Measurements from ENCODE around the gene TAF1B.

- TF ChIP-seq CTCF (IDR thresholded peaks at IDR 0.05), result no peak
- TF ChIP-seq EZH2phosphoT487 (IDR thresholded peaks at IDR 0.05), result no peak
Observed at GRCh38 chr2:9967053-9967775, 123.9 kb downstream of the TAF1B start.

All from neural progenitor cell (in vitro differentiated cells).